HUES64 (cell line): ENCODE measurements around the gene HES4.
"Not testable (repeated sequence)": the region's sequence is repeated elsewhere in the genome, so short reads cannot be mapped to it uniquely, and the experiment has no call there.

Experiments used
- H3K27ac ChIP-seq: 2 replicates; pipeline ENCODE4 v1.7.0; 2013; ENCODE audit warnings: low read depth, low read length, inconsistent platforms
- H3K27me3 ChIP-seq: 2 replicates; pipeline ENCODE4 v1.6.1; 2013; ENCODE audit warnings: mild to moderate bottlenecking, low read length; ENCODE audit not compliant: insufficient read depth
- H3K36me3 ChIP-seq: 2 replicates; pipeline ENCODE4 v1.6.1; 2013; ENCODE audit warnings: mild to moderate bottlenecking, low read length; ENCODE audit not compliant: insufficient read depth
- H3K4me1 ChIP-seq: 2 replicates; pipeline ENCODE4 v1.6.1; 2013; ENCODE audit warnings: mild to moderate bottlenecking, low read length, moderate library complexity; ENCODE audit not compliant: insufficient read depth
- H3K4me3 ChIP-seq: 2 replicates; pipeline ENCODE4 v1.5.1; 2013; ENCODE audit warnings: mild to moderate bottlenecking, low read length, moderate library complexity
- H3K9ac ChIP-seq: 2 replicates; pipeline ENCODE4 v1.6.1; 2013; ENCODE audit warnings: mild to moderate bottlenecking, low read depth, low read length
- H3K9me3 ChIP-seq: 2 replicates; pipeline ENCODE4 v1.6.1; 2013; ENCODE audit warnings: low read depth, low read length; ENCODE audit not compliant: insufficient read depth
- WGBS: fragments of 150-250, 120-280 bp; methylation state at CpG from one replicate; pipeline ENCODE4 v1.1.7; 2013; ENCODE audit warnings: missing lambda C conversion rate; 5-methylcytosine and 5-hydroxymethylcytosine counted together

Gene HES4

GRCh38 chr1:994546-994945 is 5.4 kb downstream of the HES4 start:
- not testable (repeated sequence) for H3K9ac ChIP-seq, H3K4me1 ChIP-seq, H3K4me3 ChIP-seq, H3K27ac ChIP-seq, H3K36me3 ChIP-seq, H3K9me3 ChIP-seq
- peaks cover 59% of the 10 kb centered on the region for H3K27me3 ChIP-seq
- WGBS = 91% methylated on average over 6 of the region's 6 CpGs

GRCh38 chr1:993379-993995 is 6.4 kb downstream of the HES4 start:
- no peak overlapping the region for H3K27ac ChIP-seq
- H3K9me3 ChIP-seq = 0 out of 2 replicates have a peak, but pooled peaks cover 3% of the 10 kb centered on the region
- no peaks in the 10 kb centered on the region for H3K36me3 ChIP-seq
- WGBS = 80% methylated on average over 15 of the region's 15 CpGs
- H3K27me3 ChIP-seq = peaks cover 59% of the 10 kb centered on the region
- no peak overlapping the region for H3K9ac ChIP-seq
- H3K4me1 ChIP-seq = peaks cover 7% of the 10 kb centered on the region
- H3K4me3 ChIP-seq = no peak overlapping the region

GRCh38 chr1:992362-992761 is 7.5 kb downstream of the HES4 start:
- Histone ChIP-seq H3K27ac (no peak overlapping the region), H3K9me3 (0 out of 2 replicates have a peak, but pooled peaks cover 3% of the 10 kb centered on the region), H3K4me3 (no peak overlapping the region), H3K27me3 (peaks cover 50% of the 10 kb centered on the region), H3K9ac (no peak overlapping the region), H3K4me1 (peaks cover 3% of the 10 kb centered on the region; the same call in 1 of the 2 replicates), H3K36me3 (no peaks in the 10 kb centered on the region)
- 96% methylated on average over 7 of the region's 7 CpGs for WGBS

GRCh38 chr1:991895-992294 is 8.0 kb downstream of the HES4 start:
- Histone ChIP-seq H3K36me3 (no peaks in the 10 kb centered on the region), H3K9me3 (0 out of 2 replicates have a peak, but pooled peaks cover 3% of the 10 kb centered on the region), H3K4me3 (no peak overlapping the region), H3K9ac (no peak overlapping the region), H3K27me3 (peaks cover 45% of the 10 kb centered on the region), H3K4me1 (no peaks in the 10 kb centered on the region), H3K27ac (no peak overlapping the region)
- 92% methylated on average over 10 of the region's 10 CpGs for whole genome bisulfite sequencing

- H3K4me1 ChIP-seq, H3K9me3 ChIP-seq, H3K4me3 ChIP-seq, H3K27ac ChIP-seq, H3K36me3 ChIP-seq, H3K9ac ChIP-seq: not testable (repeated sequence)
- H3K27me3 ChIP-seq = peaks cover 47% of the 10 kb centered on the region
- 95% methylated on average over 6 of the region's 6 CpGs for WGBS
Measured at GRCh38 chr1:991275-991674, 8.6 kb downstream of the HES4 start.

- not testable (repeated sequence) for H3K9ac ChIP-seq, H3K4me1 ChIP-seq, H3K4me3 ChIP-seq, H3K9me3 ChIP-seq, H3K36me3 ChIP-seq, H3K27ac ChIP-seq
- 79% methylated on average over 5 of the region's 5 CpGs for WGBS
- peaks cover 51% of the 10 kb centered on the region for H3K27me3 ChIP-seq
Measured at GRCh38 chr1:988061-988460, 11.8 kb downstream of the HES4 start.

- 84% methylated on average over 12 of the region's 13 CpGs for WGBS
- Histone ChIP-seq H3K27ac (no peak overlapping the region), H3K9me3 (no peaks in the 10 kb centered on the region), H3K27me3 (peaks cover 64% of the 10 kb centered on the region), H3K36me3 (no peaks in the 10 kb centered on the region), H3K4me1 (no peaks in the 10 kb centered on the region), H3K4me3 (no peak overlapping the region), H3K9ac (no peak overlapping the region)
Measured at GRCh38 chr1:985126-985525, 14.8 kb downstream of the HES4 start.

GRCh38 chr1:984476-984814 is 15.5 kb downstream of the HES4 start:
- H3K9me3 ChIP-seq = no peaks in the 10 kb centered on the region
- H3K4me3 ChIP-seq = no peak overlapping the region
- H3K27ac ChIP-seq = no peak overlapping the region
- peaks cover 60% of the 10 kb centered on the region for H3K27me3 ChIP-seq
- WGBS = 66% methylated on average over 9 of the region's 12 CpGs
- H3K9ac ChIP-seq = no peak overlapping the region
- no peaks in the 10 kb centered on the region for H3K4me1 ChIP-seq
- H3K36me3 ChIP-seq = no peaks in the 10 kb centered on the region

- H3K27ac ChIP-seq = no peak overlapping the region
- no peaks in the 10 kb centered on the region for H3K36me3 ChIP-seq
- H3K9me3 ChIP-seq = no peaks in the 10 kb centered on the region
- no peaks in the 10 kb centered on the region for H3K4me1 ChIP-seq
- H3K9ac ChIP-seq = no peak overlapping the region
- H3K27me3 ChIP-seq = peaks cover 55% of the 10 kb centered on the region
- 23% methylated on average over 29 of the region's 29 CpGs for WGBS
- H3K4me3 ChIP-seq = no peak overlapping the region
Measured at GRCh38 chr1:983798-984475, 16.0 kb downstream of the HES4 start.

- Histone ChIP-seq H3K9ac (no peak overlapping the region), H3K4me1 (no peaks in the 10 kb centered on the region), H3K27me3 (peaks cover 49% of the 10 kb centered on the region), H3K36me3 (no peaks in the 10 kb centered on the region), H3K4me3 (no peak overlapping the region), H3K9me3 (no peaks in the 10 kb centered on the region), H3K27ac (no peak overlapping the region)
- WGBS = 87% methylated on average over 43 of the region's 43 CpGs
Measured at GRCh38 chr1:982765-983436, 17.0 kb downstream of the HES4 start.

- H3K4me1 ChIP-seq = no peaks in the 10 kb centered on the region
- no peaks in the 10 kb centered on the region for H3K36me3 ChIP-seq
- no peak within 1 kb of the TSS for H3K4me3 ChIP-seq
- no peak within 1 kb of the TSS for H3K9ac ChIP-seq
- no peak within 1 kb of the TSS for H3K27ac ChIP-seq
- peaks cover 49% of the 10 kb centered on the region for H3K27me3 ChIP-seq
- no peaks in the 10 kb centered on the region for H3K9me3 ChIP-seq
- 84% methylated on average over 28 of the region's 28 CpGs for WGBS
Measured at GRCh38 chr1:981955-982558, 17.8 kb downstream of the HES4 start, which contains the start of gene PERM1. TSS of gene PERM1 (minus strand) at chr1:982093. CDS start at chr1:981029, 1,064 bp downstream.
